Measurements from ENCODE around the gene SERPINE2.

The SERPINE2 gene

GRCh38 chr2:224046752-224047151, 7.7 kb upstream of the SERPINE2 start:
- DNase-seq: peak; percentile 51

GRCh38 chr2:224042191-224042696, 3.2 kb upstream of the SERPINE2 start:
- no peak for DNase-seq

- DNase-seq: no peak
Measured at GRCh38 chr2:224041554-224041953, 2.5 kb upstream of the SERPINE2 start.

- DNase-seq: no peak
Measured at GRCh38 chr2:224040753-224041152, 1.7 kb upstream of the SERPINE2 start.

GRCh38 chr2:224039770-224040440, 819 bp upstream of the SERPINE2 start:
- DNase-seq: no peak

- DNase-seq: no peak
Measured at GRCh38 chr2:224038830-224039079, 331 bp downstream of the SERPINE2 start.

- peak; percentile 29 for DNase-seq
Measured at GRCh38 chr2:224038049-224038829, 847 bp downstream of the SERPINE2 start.

- DNase-seq: peak; percentile 43
Measured at GRCh38 chr2:224036731-224037361, 2.2 kb downstream of the SERPINE2 start.

- no peak for DNase-seq
Measured at GRCh38 chr2:224034017-224034416, 5.1 kb downstream of the SERPINE2 start.

GRCh38 chr2:224033601-224034000, 5.5 kb downstream of the SERPINE2 start:
- no peak for DNase-seq

- no peak for DNase-seq
Measured at GRCh38 chr2:224032283-224032682, 6.8 kb downstream of the SERPINE2 start.

- no peak for DNase-seq
Measured at GRCh38 chr2:224031358-224031970, 7.6 kb downstream of the SERPINE2 start.

- no peak for DNase-seq
Measured at GRCh38 chr2:224030786-224031185, 8.3 kb downstream of the SERPINE2 start.

GRCh38 chr2:224029876-224030275, 9.2 kb downstream of the SERPINE2 start:
- no peak for DNase-seq

GRCh38 chr2:224027931-224028330, 11.2 kb downstream of the SERPINE2 start:
- no peak for DNase-seq

GRCh38 chr2:224027070-224027469, 12.0 kb downstream of the SERPINE2 start:
- no peak for DNase-seq

GRCh38 chr2:224025874-224026273, 13.2 kb downstream of the SERPINE2 start:
- DNase-seq: no peak

- no peak for DNase-seq
Measured at GRCh38 chr2:224024270-224024669, 14.8 kb downstream of the SERPINE2 start.

- peak; percentile 61 for DNase-seq
Measured at GRCh38 chr2:224023188-224023587, 15.9 kb downstream of the SERPINE2 start.

GRCh38 chr2:224022486-224022885, 16.6 kb downstream of the SERPINE2 start:
- DNase-seq: no peak

GRCh38 chr2:224020523-224020922, 18.6 kb downstream of the SERPINE2 start:
- no peak for DNase-seq

- DNase-seq: no peak
Measured at GRCh38 chr2:224017957-224018356, 21.1 kb downstream of the SERPINE2 start.

GRCh38 chr2:224016963-224017362, 22.1 kb downstream of the SERPINE2 start:
- no peak for DNase-seq
